Neural cell (in vitro differentiated cells): ENCODE measurements around the gene OTOG.

ENCODE experiments used
- EP300 ChIP-seq: fragments of 450-650 bp; conservative IDR thresholded peaks from 2 replicates; pipeline ENCODE4 v1.6.1; 2014; ENCODE audit warnings: antibody characterized with exemption, mild to moderate bottlenecking, moderate library complexity; ENCODE audit not compliant: poor library complexity, severe bottlenecking
- EZH2 ChIP-seq: fragments of 200-600, 300-800 bp; shearing (Covaris generic), sonication (generic); IDR thresholded peaks from 2 replicates; pipeline ENCODE4 v1.6.1; 2014; ENCODE audit warnings: antibody characterized with exemption, low read length, borderline replicate concordance, mild to moderate bottlenecking; ENCODE audit not compliant: insufficient read depth, poor library complexity, severe bottlenecking
- POLR2AphosphoS5 ChIP-seq: IDR thresholded peaks from 2 replicates; pipeline ENCODE4 v1.6.1; 2012
- RAD21 ChIP-seq: fragments of 450-650 bp; conservative IDR thresholded peaks from 2 replicates; pipeline ENCODE4 v1.6.1; 2014; ENCODE audit warnings: antibody characterized with exemption, mild to moderate bottlenecking, moderate library complexity
- TF ChIP-seq, protein P1 (sequence below): fragments of 450-650 bp; IDR thresholded peaks from 2 replicates; pipeline ENCODE4 v1.5.1; 2014; ENCODE audit warnings: antibody characterized with exemption, mild to moderate bottlenecking, moderate library complexity; ENCODE audit not compliant: poor library complexity, severe bottlenecking
- TF ChIP-seq, protein P2 (sequence below): IDR thresholded peaks from 2 replicates; pipeline ENCODE4 v1.6.1; 2012; ENCODE audit warnings: borderline replicate concordance

DNA sequence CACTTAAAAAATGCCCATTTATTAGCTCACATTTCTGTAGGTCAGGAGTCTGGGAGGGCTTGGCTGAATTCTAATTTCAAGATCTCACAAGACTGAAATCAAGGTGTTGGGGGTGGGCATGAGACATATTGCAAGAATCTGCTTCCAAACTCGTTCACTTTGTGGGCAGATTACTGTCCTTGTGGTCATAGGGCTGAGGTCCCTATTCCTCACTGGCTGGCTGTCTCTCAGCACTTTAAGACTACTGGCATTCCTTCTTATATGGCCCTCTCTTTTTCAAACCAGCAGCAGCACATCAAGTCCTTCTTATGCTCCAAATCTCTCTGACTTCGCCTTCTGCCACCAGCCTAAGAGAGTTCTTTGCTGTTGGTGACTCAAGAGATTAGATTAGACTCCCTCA lies 144.5 kb downstream of the OTOG start:
- TF ChIP-seq, protein P1, sequence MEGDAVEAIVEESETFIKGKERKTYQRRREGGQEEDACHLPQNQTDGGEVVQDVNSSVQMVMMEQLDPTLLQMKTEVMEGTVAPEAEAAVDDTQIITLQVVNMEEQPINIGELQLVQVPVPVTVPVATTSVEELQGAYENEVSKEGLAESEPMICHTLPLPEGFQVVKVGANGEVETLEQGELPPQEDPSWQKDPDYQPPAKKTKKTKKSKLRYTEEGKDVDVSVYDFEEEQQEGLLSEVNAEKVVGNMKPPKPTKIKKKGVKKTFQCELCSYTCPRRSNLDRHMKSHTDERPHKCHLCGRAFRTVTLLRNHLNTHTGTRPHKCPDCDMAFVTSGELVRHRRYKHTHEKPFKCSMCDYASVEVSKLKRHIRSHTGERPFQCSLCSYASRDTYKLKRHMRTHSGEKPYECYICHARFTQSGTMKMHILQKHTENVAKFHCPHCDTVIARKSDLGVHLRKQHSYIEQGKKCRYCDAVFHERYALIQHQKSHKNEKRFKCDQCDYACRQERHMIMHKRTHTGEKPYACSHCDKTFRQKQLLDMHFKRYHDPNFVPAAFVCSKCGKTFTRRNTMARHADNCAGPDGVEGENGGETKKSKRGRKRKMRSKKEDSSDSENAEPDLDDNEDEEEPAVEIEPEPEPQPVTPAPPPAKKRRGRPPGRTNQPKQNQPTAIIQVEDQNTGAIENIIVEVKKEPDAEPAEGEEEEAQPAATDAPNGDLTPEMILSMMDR, result no peak
- TF ChIP-seq POLR2AphosphoS5, result no peak
- TF ChIP-seq EP300, result no peak
- no peak for TF ChIP-seq RAD21
- TF ChIP-seq, protein P2, sequence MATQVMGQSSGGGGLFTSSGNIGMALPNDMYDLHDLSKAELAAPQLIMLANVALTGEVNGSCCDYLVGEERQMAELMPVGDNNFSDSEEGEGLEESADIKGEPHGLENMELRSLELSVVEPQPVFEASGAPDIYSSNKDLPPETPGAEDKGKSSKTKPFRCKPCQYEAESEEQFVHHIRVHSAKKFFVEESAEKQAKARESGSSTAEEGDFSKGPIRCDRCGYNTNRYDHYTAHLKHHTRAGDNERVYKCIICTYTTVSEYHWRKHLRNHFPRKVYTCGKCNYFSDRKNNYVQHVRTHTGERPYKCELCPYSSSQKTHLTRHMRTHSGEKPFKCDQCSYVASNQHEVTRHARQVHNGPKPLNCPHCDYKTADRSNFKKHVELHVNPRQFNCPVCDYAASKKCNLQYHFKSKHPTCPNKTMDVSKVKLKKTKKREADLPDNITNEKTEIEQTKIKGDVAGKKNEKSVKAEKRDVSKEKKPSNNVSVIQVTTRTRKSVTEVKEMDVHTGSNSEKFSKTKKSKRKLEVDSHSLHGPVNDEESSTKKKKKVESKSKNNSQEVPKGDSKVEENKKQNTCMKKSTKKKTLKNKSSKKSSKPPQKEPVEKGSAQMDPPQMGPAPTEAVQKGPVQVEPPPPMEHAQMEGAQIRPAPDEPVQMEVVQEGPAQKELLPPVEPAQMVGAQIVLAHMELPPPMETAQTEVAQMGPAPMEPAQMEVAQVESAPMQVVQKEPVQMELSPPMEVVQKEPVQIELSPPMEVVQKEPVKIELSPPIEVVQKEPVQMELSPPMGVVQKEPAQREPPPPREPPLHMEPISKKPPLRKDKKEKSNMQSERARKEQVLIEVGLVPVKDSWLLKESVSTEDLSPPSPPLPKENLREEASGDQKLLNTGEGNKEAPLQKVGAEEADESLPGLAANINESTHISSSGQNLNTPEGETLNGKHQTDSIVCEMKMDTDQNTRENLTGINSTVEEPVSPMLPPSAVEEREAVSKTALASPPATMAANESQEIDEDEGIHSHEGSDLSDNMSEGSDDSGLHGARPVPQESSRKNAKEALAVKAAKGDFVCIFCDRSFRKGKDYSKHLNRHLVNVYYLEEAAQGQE, result no peak
- TF ChIP-seq EZH2, result no peak
